ENCODE data around the gene AGRN. TPM values are rescaled to one million over a fixed set of nuclear protein-coding genes. Genes with fewer than 3 reads are reported as not detected.
A peak's percentile ranks its signal among the peaks of the same experiment; 100 is the strongest.
"Not testable (repeated sequence)": the region's sequence is repeated elsewhere in the genome, so short reads cannot be mapped to it uniquely, and the experiment has no call there.

The AGRN gene
- total RNA-seq, 1 experiment from 2014 or later, result 37.0 TPM

DNA sequence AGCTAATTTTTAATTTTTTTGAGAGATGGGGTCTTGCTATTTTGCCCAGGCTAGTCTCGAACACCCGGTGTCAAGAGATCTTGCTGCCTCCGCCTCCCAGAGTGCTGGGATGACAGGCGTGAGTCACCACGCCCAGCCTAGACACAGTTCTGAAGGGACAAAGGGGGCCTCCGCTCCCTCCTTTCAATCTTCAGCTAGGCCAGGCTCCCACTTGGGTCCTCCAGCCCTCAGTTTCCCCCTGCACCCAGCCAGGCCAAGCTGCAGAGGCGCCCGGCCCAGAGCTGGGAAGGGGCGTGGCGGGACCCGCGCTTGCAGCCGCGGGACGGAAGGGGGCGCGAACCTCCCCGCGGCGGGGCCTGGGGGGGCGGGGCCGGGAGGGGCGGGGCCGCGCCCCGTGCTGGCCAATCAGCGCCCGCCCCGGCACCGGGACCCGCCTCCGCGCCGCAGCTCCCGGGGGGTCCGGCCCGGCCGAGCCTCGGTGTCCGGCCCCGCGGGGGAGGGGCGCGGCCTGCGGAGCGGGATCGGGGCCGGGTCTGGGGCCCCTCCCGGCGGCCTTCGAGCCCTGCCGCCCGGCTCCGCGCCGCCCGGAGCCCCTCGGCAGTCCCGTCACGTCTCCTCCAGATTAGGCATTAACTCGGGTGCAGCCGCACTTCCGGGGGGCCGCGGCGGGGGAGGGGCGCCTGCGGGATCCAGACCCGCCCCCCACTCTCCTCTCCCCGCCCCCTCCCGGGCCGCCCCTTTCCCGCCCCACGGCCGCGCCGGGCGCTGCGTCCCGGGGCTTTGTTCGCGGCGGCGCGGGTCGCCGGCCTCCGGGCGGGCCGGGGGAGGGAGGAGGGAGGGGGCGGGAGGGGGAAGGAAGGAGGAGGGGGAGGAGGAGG, 559 bp upstream of the AGRN start:
- DNase-seq (ENCODE audit: low spot score), result peak; percentile 67

DNA sequence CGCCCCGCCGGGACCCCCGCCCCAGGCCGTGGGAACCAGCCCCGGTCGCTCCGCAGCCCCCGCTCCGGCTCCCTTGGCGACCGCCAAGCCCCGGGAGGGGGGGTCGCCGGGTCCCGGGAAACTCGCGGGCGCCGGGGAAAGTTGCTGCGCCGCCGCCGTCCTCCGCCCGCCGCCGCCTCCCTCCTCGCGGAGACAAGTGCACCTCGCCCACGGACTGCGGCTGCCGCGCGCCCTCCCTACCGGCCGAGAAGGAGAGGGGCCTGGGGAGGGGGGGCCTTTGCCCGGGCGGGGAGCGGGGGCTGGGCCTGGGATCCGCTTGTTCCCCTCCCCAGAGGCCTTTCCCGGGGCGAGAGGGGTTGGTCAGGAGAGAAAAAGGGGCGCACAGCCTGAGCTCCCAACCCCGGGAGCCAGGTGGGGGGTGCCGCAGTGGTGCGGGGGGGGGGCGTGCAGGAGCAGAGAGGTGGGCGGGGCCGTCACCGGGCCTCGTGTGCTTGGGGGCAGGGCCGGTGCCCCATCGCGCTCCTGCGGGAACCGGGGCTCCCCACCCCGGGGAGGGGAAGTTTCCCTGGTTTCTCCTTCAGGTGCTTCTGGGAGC, 592 bp downstream of the AGRN start:
- DNase-seq (ENCODE audit: low spot score), result no peak

DNA sequence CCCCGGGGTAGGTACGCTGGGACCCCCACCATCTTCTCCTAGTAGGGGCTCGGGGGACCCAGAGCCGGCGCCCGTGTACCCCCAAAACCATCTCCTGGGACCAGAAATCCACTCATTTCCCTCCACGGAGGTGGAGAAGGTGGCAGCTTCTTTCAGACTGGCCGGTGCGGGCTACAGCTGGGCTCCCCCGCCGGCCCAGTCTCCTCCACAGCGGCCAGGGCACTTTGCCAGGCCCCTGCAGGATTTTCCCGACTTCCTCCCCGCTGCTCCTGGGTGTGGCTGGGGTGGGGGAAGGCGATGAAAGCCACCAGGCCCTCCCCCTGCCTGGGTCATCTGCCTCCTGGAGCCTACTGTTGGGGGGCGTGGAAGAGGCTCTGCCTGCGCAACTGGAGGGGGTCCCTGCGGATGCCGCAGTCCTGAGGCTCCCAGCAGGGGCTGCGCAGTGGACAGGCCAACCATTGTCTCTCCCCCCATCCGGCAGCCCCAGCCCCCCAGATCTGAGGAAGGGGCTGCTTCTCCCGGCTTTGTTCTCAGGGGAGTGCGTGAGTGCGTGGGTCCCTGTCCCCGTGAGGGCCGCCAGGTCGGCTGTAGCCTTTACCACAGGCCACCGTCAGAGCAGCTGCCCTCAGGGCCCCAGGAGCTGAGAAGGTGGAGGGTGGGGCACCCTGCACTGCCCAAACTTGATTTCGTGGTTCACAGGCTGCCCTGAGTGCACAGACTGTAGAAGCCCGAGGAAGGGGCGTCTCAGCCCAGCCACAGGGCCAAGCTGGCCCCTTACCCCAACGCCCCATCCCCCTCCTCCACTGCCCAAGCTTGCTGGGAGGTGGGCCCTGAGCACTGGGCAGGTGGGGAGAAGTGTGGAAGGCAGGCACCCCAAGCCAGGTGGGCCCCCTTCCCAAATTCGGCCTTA, 1.3 kb downstream of the AGRN start:
- DNase-seq (ENCODE audit: low spot score), result peak; percentile 79

DNA sequence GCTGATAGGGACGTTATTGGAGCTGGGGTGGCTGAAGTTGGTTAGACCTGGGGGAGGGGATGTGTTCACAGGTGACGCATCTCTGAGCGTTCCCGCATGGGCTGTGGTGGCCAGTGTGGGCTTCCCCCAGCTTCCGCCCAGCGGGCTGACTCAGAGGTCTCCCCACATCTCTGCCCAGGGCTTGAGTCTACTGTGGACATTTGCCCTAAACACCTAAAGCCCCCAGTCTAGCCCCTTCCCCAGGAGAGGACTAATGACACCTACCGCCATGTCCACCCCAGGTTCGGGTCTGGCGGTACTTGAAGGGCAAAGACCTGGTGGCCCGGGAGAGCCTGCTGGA, 2.0 kb downstream of the AGRN start:
- DNase-seq (ENCODE audit: low spot score), result no peak

DNA sequence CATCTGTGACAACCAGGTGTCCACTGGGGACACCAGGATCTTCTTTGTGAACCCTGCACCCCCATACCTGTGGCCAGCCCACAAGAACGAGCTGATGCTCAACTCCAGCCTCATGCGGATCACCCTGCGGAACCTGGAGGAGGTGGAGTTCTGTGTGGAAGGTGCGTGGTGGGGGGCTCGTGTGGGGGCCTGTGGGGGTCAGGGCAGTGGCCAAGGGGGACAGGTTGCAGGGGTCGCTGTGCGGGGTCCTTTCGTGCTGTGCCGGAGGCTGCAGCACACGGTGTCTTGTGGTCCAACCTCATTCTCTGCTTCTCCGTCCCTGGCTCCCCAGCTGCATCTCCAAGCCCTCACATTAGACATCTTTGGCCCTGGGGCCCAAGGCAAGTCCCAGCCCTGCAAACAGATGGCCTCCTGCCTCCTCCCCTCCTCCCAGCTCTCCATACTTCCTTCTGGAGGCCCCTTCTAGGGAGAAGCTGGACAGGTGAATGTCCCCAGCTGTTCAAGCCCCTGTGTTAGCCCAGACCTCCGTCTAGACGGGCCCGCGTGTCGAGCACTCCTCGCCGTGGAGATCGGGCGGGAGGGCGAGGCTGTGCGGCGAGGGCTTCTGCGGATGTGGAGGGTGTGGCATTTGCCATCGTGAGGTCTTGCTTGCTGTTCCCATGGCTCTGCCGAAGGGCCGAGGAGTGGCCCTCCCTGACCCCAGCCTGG, 2.5 kb downstream of the AGRN start:
- DNase-seq (ENCODE audit: low spot score), result no peak

DNA sequence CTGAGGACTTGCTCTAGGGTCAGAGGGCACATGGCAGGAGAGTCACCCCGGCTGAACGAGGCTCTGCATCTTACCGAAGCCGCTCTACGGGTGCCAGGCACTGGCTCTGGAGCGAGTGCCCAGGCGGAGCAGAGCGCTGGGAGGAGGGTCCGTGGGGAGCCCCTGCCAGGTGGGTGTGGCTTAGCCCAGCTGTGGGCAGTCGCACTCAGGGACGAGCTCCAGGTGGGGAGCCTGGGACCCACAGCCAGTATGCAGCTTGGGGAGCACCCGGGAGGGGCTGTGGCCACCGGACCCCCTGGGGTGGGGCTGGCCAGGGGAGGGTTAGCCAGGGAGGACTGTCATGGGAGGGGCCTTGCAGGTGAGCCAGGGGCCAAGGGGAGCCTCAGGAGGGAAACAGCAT, 3.8 kb downstream of the AGRN start:
- DNase-seq (ENCODE audit: low spot score), result no peak

DNA sequence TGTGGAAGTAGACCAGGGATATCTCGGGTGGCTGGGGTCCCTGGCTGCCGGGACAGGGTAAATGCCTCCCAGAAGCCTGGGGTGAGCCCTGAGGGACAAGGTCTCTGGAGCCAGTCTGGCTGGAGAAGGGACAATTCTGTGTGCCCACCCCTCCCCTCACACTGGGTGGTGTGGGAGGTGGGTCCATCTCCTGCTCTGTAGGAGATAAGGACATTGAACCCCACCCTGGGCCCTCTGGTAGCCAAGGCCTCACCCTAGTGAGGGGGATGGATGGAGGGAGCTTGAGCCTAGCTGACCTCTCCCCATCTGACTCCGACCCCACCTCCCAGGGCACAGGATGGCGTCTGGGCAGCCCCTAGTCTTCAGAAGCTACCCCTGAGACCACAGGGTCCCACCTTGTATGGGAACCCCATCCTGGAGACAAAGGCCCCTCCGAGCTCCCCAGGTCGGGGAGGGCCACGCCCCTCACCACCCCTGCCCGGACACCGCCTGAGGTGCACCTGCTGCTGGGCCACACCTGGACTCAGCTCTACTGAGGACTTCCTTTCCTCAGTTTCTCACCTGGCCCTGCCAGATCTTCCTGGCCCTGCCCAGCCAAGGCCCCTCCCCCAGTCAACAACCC, 4.3 kb downstream of the AGRN start:
- DNase-seq (ENCODE audit: low spot score), result no peak

DNA sequence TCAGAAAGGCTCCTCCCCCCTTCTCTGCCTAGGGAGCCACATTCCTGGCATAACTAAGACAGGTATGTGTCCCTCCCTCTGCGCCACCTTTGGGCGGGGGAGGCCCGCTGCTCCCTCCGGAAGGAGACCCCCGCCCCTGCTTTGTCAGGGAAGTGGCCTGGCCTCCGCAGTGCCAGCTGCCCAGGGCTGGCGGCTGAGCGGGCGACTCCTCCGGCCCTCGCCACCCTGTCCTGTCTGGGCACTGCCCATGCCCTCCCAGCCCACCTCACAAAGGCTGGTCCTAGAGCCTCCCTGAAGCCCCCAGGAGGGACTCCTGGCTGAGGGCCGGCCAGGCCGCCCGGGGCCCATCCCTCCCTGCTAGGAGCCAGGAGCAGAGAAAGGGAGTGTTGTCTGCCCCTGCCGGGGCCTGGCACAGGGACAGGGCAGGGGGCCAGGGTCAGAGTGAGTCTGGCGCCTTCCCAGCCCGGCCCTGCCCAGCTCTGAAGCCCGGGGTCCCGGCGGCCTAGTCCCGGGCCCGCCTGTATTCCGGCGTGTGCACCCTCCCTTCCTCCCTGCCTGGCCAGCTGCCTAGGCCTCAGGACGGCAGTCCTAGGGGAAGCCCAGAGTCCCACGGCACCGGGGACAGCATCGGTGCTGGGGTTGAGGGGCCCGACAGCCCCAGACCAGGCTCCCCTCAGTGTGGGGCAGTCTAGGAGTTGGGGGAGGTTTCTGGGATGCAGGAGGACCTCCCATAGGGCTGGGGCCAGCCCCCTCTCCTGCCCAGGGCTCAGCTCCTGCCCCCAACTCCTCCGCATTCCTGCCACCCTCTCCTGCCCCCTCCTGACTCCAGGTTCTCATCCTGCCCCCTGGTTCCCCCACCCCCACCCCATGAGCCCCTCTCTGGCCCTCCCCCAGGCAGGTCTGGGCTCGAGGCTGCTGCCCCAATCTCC, 5.1 kb downstream of the AGRN start:
- no peak for DNase-seq (ENCODE audit: low spot score)

DNA sequence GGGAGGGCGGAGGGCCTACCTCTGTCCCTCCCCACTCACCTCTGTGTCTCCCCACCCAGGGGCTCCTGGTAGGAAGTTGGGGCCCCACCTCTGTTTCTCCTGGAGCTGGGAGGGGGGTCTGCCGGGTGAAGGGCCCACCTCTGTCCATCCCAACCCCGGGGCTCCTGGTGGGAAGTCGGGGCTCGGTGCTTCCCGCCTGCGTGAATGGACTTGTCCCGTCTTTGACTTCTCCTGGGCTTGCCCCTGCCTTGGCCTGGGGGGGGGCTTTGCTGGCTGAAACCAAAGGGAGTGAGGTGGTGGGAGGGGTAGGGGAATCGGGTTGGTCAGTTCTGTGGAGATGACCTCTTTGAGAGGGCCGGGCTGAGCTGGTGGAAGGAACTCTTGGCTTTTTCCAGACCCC, 5.8 kb downstream of the AGRN start:
- no peak for DNase-seq (ENCODE audit: low spot score)

DNA sequence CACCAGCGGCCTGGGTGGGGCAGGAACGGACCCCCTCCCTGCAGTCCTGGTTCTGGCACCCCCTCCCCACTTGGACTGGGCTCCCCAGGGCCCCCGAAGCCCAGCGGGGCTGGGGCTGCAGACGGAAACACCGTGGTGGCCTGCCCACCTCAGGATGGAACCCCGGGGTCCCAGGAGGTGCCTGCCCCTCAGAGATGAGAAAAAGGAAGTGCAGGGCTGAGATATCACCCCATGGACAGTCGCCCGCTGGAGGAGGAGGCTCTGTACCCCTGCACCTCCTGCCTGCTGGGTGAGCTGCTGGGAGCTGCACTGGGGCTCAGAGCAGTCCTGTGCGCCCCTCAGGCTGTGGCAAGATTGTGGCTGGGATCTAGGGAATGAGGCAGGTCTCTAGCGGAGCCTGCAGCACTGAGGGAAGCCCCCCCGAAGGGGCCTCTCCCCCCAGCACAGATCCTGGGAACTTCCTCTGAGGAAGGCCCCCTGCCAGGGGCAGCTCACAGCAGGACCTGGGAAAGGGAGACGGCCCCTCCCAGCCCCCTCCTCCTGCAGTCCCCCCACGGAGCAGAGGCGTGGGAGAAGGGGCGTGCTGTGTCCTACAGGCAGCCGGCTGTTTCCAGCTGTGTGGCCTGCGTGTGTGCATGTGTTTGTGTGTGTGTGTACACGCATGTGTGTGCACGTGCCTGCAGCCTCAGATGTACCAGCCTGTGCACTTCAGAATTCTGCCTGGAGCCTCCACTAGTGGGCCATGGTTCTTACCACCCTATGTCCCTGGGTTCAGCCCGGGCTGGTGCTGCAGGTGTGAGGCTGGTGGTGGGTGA, 6.9 kb downstream of the AGRN start:
- no peak for DNase-seq (ENCODE audit: low spot score)

DNA sequence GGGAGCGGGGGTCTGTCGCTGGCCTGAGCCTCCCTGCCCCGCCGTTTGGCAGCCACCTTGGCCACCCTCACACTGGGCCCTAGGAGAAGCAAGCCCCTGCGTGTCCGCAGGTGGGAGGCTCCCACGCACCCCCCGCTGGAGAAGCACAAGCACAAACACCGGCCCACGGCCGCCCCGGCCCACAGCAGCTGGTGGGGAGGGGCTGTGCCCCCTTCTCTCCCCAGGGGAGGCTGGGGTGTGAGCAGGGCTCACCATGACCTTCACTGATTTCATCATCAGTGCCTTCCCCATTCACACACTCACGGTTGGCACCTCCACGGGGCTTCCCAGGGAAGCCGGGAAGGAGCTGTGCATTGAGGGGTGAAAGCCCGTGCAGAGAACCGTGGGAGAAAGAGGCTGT, 7.9 kb downstream of the AGRN start:
- no peak for DNase-seq (ENCODE audit: low spot score)

DNA sequence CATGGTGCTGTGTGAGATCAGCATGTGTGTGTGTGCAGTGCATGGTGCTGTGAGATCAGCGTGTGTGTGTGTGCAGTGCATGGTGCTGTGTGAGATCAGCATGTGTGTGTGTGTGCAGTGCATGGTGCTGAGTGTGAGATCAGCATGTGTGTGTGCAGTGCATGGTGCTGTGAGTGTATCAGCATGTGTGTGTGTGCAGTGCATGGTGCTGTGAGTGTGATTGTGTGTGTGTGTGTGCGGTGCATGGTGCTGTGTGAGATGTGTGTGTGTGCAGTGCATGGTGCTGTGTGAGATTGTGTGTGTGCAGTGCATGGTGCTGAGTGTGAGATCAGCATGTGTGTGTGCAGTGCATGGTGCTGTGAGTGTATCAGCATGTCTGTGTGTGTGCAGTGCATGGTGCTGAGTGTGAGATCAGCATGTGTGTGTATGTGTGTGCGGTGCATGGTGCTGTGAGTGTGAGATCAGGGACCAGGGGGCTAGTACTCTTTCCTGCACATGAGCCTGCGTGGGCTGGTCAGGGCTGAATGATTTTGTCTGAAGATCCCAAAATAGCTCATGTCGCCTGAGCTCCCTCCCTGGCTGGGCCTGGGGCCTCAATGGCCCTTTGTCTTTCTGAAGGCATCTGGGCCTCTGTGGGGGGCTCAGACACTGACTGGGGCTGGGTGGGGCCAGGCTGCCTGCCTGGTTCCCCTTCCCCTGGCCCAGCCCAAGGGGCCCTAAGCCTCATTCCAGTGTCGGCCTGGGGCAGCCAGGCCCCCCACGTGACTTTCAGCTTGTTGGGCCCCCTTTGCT, 11.1 kb downstream of the AGRN start:
- not testable (repeated sequence) for DNase-seq (ENCODE audit: low spot score)

DNA sequence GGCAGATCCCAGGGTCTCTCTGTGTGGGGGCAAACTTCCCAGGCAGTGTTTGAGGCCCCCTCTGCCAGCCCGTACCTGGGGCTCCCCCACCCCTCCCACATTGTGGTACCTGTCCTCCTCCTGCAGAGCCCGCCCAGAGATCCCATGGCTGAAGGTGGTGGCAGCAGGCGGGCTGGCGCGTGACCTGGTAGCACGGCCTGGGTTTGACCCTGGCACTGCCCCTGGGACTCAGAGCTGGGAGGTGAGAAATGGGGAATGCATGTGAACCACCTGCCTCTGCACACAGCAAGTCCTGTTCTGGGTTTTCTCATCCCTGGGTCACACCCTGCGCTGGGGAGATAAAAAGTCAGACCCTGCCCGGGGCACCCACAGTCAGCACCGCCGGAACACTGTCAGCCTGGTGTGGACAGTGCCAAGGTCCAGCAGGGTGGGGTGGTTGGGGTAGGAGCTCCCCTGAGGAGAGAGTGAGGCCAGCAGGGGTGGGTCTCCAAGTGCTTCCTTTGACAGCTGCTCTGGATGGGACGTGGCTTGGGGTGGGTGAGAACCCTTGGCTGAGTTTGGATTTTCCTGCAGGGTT, 11.8 kb downstream of the AGRN start:
- no peak for DNase-seq (ENCODE audit: low spot score)

DNA sequence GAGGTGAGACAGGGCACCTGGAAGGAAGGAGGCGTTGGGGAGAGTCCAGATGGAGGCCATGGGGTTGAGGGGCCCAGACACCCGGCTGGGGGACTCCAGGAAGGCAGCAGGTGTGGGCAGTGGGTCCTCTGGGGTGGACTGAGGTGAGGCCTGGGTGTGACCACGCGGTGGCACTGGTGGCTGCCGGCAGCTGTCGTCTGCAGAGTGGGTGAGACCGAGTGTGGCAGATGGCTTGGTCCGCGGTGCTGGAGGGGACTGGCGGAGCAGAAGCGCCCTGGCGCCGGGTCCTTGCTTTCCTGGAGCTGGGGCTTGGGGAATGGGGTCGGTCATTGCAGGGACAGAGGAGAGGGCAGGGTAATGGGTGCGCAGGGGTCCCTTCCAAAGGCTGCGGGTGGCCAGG, 12.5 kb downstream of the AGRN start:
- no peak for DNase-seq (ENCODE audit: low spot score)

DNA sequence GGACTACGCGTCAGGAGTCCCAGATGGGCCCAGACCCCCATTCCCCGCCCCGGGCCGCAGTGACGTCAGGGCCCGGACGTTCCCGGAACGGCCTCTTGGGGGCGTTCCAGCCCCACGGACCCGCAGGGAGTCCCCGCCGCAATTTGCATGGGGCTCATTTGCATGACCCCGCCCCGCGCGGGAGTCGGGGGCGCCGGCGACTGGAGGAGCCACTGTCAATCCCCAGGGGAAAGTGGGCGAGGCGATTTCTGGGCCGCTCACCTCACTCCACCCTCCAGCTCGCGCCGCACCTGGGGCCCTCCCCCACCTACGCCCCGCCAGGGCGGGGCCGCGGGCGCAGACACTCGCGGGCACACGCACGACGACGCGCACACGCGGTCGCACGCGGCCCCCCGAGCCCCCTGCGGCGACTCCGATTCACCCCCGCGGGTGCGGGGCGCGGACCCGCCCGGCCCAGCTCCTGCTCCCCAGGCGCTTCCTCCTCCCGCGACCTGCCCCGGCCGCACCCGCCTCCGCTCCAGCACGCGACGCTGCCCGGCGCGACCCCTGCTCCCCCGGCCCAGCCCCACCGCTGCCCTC, 13.2 kb downstream of the AGRN start:
- no peak for DNase-seq (ENCODE audit: low spot score)

DNA sequence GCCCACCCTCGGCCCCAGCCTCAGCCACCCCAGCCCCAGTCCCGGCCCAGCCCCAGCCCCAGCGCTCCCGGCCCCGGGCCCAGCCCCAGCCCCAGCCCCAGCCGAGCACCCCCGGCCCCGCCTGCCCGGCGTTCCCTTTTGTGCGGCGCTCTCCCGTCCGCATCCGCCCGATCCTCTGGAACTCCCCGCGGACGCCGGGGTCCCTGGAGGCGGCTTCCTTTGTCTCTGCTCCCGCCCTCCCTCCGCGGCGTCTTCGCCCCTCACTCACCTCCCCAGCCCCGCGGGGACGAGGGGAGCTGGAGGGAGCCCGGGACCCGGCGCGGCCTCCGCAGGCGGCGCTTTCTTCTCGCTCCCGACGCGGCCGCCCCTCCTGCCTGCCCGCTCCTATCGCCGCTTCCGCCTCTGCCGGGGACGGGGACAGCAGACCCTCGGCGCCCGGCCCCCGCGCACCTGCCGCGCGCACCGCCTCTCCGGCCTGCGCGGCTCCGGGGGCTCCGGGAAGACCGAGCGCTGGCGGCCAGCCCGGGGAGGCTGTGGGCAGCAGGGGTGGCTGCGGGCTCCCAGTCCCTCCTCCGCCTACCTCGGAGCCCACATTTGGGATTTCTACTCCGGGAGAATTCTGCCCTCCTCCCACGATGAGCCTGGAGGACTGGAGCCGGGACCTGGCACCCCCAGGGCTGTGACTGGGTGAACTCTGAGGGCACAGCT, 14.0 kb downstream of the AGRN start:
- DNase-seq (ENCODE audit: low spot score), result no peak

DNA sequence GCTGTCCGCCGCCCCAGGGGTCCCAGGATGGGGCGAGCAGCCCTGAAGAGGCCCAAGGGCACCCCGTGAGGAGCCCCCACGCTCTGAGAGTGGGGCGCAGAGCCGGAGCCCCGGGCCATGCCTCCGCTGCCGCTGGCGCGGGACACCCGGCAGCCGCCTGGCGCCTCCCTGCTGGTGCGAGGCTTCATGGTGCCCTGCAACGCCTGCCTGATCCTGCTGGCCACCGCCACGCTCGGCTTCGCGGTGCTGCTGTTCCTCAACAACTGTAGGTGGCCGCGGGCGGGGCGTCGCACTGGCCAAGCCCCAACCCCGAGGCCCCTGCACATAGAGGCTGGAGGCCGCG, 14.5 kb downstream of the AGRN start:
- DNase-seq (ENCODE audit: low spot score), result no peak

Measured in H4 (cell line).